GM12878 (cell line): ENCODE data around the gene EPB41L4B. TPM values are rescaled to one million over a fixed set of nuclear protein-coding genes. Genes with fewer than 3 reads are reported as not detected.

ENCODE experiments used
- ATAC-seq: fragments of 200-7000 bp; cut with Tn5 transposase; 3 replicates; pipeline ENCODE4 v1.9.1; 2020; ENCODE audit warnings: mild to moderate bottlenecking, moderate library complexity
- BruUV-seq: library from RNA; stranded (reverse); fragments of 400-500 nt; replicated peaks from 2 replicates; lab custom pipeline; 2021; lab: Mats Ljungman, UMichigan
- CTCF ChIA-PET: fragments of 300-600 bp; sonication (Branson Sonifier 250); formaldehyde crosslinking; extraction: SDS; loops from one replicate; lab custom pipeline; 2021; ENCODE audit warnings: inconsistent platforms; lab: Yijun Ruan, JAX
- POLR2A ChIA-PET: fragments of 350-600 bp; formaldehyde crosslinking; extraction: SDS; loops from one replicate; lab custom pipeline; 2021; ENCODE audit warnings: inconsistent platforms; lab: Charles Lee
- RAD21 ChIA-PET: fragments of 300-600 bp; sonication (Branson Sonifier 250); formaldehyde crosslinking; loops from one replicate; lab custom pipeline; 2023; ENCODE audit warnings: antibody characterized with exemption; ENCODE audit not compliant: unreplicated experiment; lab: Charles Lee
- SMC1A ChIA-PET: fragments of 300-600 bp; sonication (Branson Sonifier 250); formaldehyde crosslinking; loops from one replicate; lab custom pipeline; 2023; ENCODE audit not compliant: unreplicated experiment, uncharacterized antibody; lab: Charles Lee
- DNase-seq: peaks from one replicate; pipeline ENCODE4 v3.0.0-alpha.2; 2011; ENCODE audit warnings: low read depth, low spot score
- FAIRE-seq: peaks from 3 replicates; lab custom pipeline; 2011; peaks lifted over from hg19 to GRCh38; lab: Jason Lieb, UNC
- H2AFZ ChIP-seq: 2 replicates; pipeline ENCODE4 v1.6.0; 2011; ENCODE audit warnings: low read depth, low read length, control low read depth; ENCODE audit not compliant: control insufficient read depth
- H3K27ac ChIP-seq: 2 replicates; pipeline ENCODE4 v1.5.1; 2011; ENCODE audit warnings: control low read depth; ENCODE audit not compliant: control insufficient read depth, insufficient read depth
- H3K27me3 ChIP-seq, 2 experiments: replicated peaks in 1 of 2; 2 replicates each; pipeline versions ENCODE4 v1.6.0 to v1.6.1; 2011; ENCODE audit warnings: low read length in 1 of 2; ENCODE audit not compliant: control insufficient read depth in 2 of 2, insufficient read depth in 2 of 2
- H3K36me3 ChIP-seq, 2 experiments: 2 replicates each; pipeline ENCODE4 v1.5.1; 2011; ENCODE audit warnings: low read length in 1 of 2; ENCODE audit not compliant: control insufficient read depth in 2 of 2, insufficient read depth in 2 of 2
- H3K4me1 ChIP-seq: 2 replicates; pipeline ENCODE4 v1.6.1; 2011; ENCODE audit warnings: mild to moderate bottlenecking, low read length, moderate library complexity, mixed read lengths; ENCODE audit not compliant: control insufficient read depth, insufficient read depth
- H3K4me2 ChIP-seq: 2 replicates; pipeline ENCODE4 v1.6.0; 2011; ENCODE audit warnings: control low read depth; ENCODE audit not compliant: control insufficient read depth, insufficient read depth
- H3K4me3 ChIP-seq: fragments of 200-600 bp; sonication (generic); 2 replicates; pipeline ENCODE4 v1.5.1; 2016
- H3K79me2 ChIP-seq: 2 replicates; pipeline ENCODE4 v1.6.0; 2011; ENCODE audit warnings: low read length; ENCODE audit not compliant: control insufficient read depth, insufficient read depth
- H3K9ac ChIP-seq: 2 replicates; pipeline ENCODE4 v1.8.0; 2011; ENCODE audit warnings: low read length, control low read depth, mixed read lengths; ENCODE audit not compliant: control insufficient read depth, insufficient read depth
- H3K9me3 ChIP-seq: replicated peaks from 3 replicates; pipeline ENCODE4 v1.5.1; 2011; ENCODE audit warnings: mild to moderate bottlenecking, low read length; ENCODE audit not compliant: control insufficient read depth, insufficient read depth
- H4K20me1 ChIP-seq: 2 replicates; pipeline ENCODE4 v1.6.0; 2011; ENCODE audit not compliant: control insufficient read depth, insufficient read depth
- EZH2 ChIP-seq: IDR thresholded peaks from 2 replicates; pipeline ENCODE4 v1.6.1; 2012; ENCODE audit warnings: low read depth, mild to moderate bottlenecking, control low read depth, inconsistent platforms, low read length, borderline replicate concordance; ENCODE audit not compliant: control insufficient read depth
- IKZF2 ChIP-seq, 2 experiments: fragments of 450-650 bp; IDR thresholded peaks; 2 replicates each; pipeline ENCODE4 v1.6.1; 2017; ENCODE audit warnings: mild to moderate bottlenecking in 2 of 2, moderate library complexity in 2 of 2
- MXI1 ChIP-seq: fragments of 150-350 bp; IDR thresholded peaks from 2 replicates; pipeline ENCODE4 v1.6.1; 2011; ENCODE audit warnings: low read depth, mild to moderate bottlenecking, inconsistent platforms, low read length, improper control_type of control experiment
- REST ChIP-seq: IDR thresholded peaks from 2 replicates; pipeline ENCODE4 v1.6.1; 2012; ENCODE audit warnings: mild to moderate bottlenecking, low read depth, low read length
- STAT1 ChIP-seq: fragments of 450-650 bp; conservative IDR thresholded peaks from 2 replicates; pipeline ENCODE4 v1.6.1; 2014; ENCODE audit warnings: antibody characterized with exemption, mild to moderate bottlenecking
- ZNF24 ChIP-seq: fragments of 450-650 bp; IDR thresholded peaks from 2 replicates; pipeline ENCODE4 v1.6.1; 2017; ENCODE audit warnings: antibody characterized with exemption, mild to moderate bottlenecking
- WGBS: methylation state at CpG from one replicate; pipeline ENCODE4 v1.1.6; 2016; ENCODE audit warnings: low lambda C conversion rate; ENCODE audit not compliant: insufficient replicate concordance, insufficient coverage; ENCODE audit errors: missing lambda C conversion rate; 5-methylcytosine and 5-hydroxymethylcytosine counted together
- in situ Hi-C: fragments of 300-500 bp; cut with MboI; formaldehyde crosslinking; loops from 9 replicates; pipeline ENCODE4 v1.14.3; 2018; ENCODE audit warnings: mixed read lengths
- intact Hi-C: fragments of 100-400 bp; cut with micrococcal nuclease; formaldehyde crosslinking; loops from one replicate; pipeline ENCODE4 v1.14.2; 2022; ENCODE audit not compliant: unreplicated experiment
- polyA plus RNA-seq, 11 experiments: library from polyadenylated mRNA; depleted of rRNA in 4 of 11; unstranded in 6 of 11; stranded (reverse) in 5 of 11; fragments of >200 nt; fragmentation: Nextera tagmentation in 4 of 11; fragmentation: Illumina TruSeq in 1 of 11; extraction: Ambion mirVana in 4 of 11; extraction: Trizol in 1 of 11; gene quantifications; 1 replicate in 1 of 11; 2 replicates in 10 of 11; pipeline versions ENCODE4 v1.2.1 to v1.2.3, GENCODE V29; 2011 to 2016; ENCODE audit warnings: inconsistent platforms in 2 of 11, missing spikeins in 2 of 11, low read depth in 1 of 11
- total RNA-seq, 4 experiments: library from RNA; depleted of rRNA in 3 of 4; stranded (reverse); fragments of >200 nt in 3 of 4; fragmentation: Illumina TruSeq in 1 of 4; extraction: Trizol in 1 of 4; gene quantifications; 2 replicates each; pipeline versions ENCODE4 v1.2.1 to v1.2.3, GENCODE V29; 2013 to 2021
- TF ChIP-seq, protein P1 (sequence below): fragments of 450-650 bp; IDR thresholded peaks from 2 replicates; pipeline ENCODE4 v1.6.1; 2014; ENCODE audit warnings: mild to moderate bottlenecking
- TF ChIP-seq, protein P2 (sequence below), 3 experiments: IDR thresholded peaks in 2 of 3; conservative IDR thresholded peaks in 1 of 3; 2 replicates each; pipeline ENCODE4 v1.5.1; 2011; ENCODE audit warnings: low read depth in 3 of 3, low read length in 3 of 3, mild to moderate bottlenecking in 3 of 3, control low read depth in 2 of 3, moderate library complexity in 2 of 3, inconsistent platforms in 1 of 3, mixed read lengths in 1 of 3; ENCODE audit not compliant: control insufficient read depth in 2 of 3, insufficient read depth in 1 of 3; ENCODE audit errors: extremely low read depth in 1 of 3
- TF ChIP-seq, protein P3 (sequence below): IDR thresholded peaks from 2 replicates; pipeline ENCODE4 v1.6.1; 2011; ENCODE audit warnings: low read depth, mild to moderate bottlenecking, low read length, moderate library complexity, borderline replicate concordance; ENCODE audit errors: extremely low read depth

The EPB41L4B gene
- total and polyA plus RNA-seq, 10 of the 15 experiments (the other 5 are each of a cell fraction or from before 2014, with no cell fraction given), result 0.04 to 0.75 (median 0.13) TPM; not detected in 1

- no peaks in the 10 kb centered on the region for H4K20me1 ChIP-seq
- ChIA-PET RAD21 (no interaction called here), SMC1A (no interaction called here), CTCF (interaction anchor here (0.7 kb wide), 1 partner anchor 1028 kb away, joined by 3 read pairs; no protein-coding TSS in a partner anchor), POLR2A (no interaction called here)
- intact Hi-C loops (no loop called here), in situ Hi-C loops (no loop called here)
- H3K4me2 ChIP-seq, result no peak overlapping the region
- H3K36me3 ChIP-seq, result no peaks in the 10 kb centered on the region
- H3K9me3 ChIP-seq, result no peaks in the 10 kb centered on the region
- FAIRE-seq (no peak), DNase-seq (no peak), ATAC-seq (no peak)
- H3K27me3 ChIP-seq, result no peaks in the 10 kb centered on the region; a peak in 1 of 4 replicates
- no peaks in the 10 kb centered on the region for H3K79me2 ChIP-seq
- H3K27ac ChIP-seq, result no peak overlapping the region
- BruUV-seq, result no TSS peak
- H2AFZ ChIP-seq, result no peak overlapping the region
- no peaks in the 10 kb centered on the region for H3K4me1 ChIP-seq
- WGBS, result 67% methylated on average over 5 of the region's 5 CpGs
- H3K4me3 ChIP-seq, result no peak overlapping the region
- TF ChIP-seq, protein P1, sequence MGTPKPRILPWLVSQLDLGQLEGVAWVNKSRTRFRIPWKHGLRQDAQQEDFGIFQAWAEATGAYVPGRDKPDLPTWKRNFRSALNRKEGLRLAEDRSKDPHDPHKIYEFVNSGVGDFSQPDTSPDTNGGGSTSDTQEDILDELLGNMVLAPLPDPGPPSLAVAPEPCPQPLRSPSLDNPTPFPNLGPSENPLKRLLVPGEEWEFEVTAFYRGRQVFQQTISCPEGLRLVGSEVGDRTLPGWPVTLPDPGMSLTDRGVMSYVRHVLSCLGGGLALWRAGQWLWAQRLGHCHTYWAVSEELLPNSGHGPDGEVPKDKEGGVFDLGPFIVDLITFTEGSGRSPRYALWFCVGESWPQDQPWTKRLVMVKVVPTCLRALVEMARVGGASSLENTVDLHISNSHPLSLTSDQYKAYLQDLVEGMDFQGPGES, result no peak
- no peak for TF ChIP-seq MXI1
- TF ChIP-seq, protein P2, sequence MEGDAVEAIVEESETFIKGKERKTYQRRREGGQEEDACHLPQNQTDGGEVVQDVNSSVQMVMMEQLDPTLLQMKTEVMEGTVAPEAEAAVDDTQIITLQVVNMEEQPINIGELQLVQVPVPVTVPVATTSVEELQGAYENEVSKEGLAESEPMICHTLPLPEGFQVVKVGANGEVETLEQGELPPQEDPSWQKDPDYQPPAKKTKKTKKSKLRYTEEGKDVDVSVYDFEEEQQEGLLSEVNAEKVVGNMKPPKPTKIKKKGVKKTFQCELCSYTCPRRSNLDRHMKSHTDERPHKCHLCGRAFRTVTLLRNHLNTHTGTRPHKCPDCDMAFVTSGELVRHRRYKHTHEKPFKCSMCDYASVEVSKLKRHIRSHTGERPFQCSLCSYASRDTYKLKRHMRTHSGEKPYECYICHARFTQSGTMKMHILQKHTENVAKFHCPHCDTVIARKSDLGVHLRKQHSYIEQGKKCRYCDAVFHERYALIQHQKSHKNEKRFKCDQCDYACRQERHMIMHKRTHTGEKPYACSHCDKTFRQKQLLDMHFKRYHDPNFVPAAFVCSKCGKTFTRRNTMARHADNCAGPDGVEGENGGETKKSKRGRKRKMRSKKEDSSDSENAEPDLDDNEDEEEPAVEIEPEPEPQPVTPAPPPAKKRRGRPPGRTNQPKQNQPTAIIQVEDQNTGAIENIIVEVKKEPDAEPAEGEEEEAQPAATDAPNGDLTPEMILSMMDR (IDR thresholded peaks at IDR 0.05 in 2 of 3, conservative IDR thresholded peaks at IDR 0.05 in 1 of 3; ENCODE audit: control insufficient read depth in 2 of 3, extremely low read depth in 1 of 3, insufficient read depth in 1 of 3, low read depth in 3 of 3, low read length in 3 of 3), result no peak
- TF ChIP-seq STAT1, result no peak
- no peak for TF ChIP-seq ZNF24
- TF ChIP-seq EZH2, result no peak
- no peak for TF ChIP-seq REST
- TF ChIP-seq, protein P3, sequence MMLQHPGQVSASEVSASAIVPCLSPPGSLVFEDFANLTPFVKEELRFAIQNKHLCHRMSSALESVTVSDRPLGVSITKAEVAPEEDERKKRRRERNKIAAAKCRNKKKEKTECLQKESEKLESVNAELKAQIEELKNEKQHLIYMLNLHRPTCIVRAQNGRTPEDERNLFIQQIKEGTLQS, result no peak
- no peak for TF ChIP-seq IKZF2 (IDR thresholded peaks at IDR 0.05)
- H3K9ac ChIP-seq, result no peak overlapping the region
These were observed 18.3 kb downstream of the EPB41L4B start for GRCh38 chr9:109302606-109303005.
